Uterus (tissue), 2 donors: ENCODE results near the gene MEPCE.

ENCODE experiments used
- CTCF ChIP-seq, 4 experiments: fragments of 200-600 bp in 2 of 4; fragments of 450-650 bp in 2 of 4; sonication (generic) in 2 of 4; IDR thresholded peaks; one replicate each; pipeline ENCODE4 v1.5.1; 2016 to 2019; ENCODE audit warnings: antibody characterized with exemption in 4 of 4, mild to moderate bottlenecking in 2 of 4, moderate library complexity in 1 of 4
- POLR2A ChIP-seq, 2 donors: fragments of 450-650 bp; IDR thresholded peaks; one replicate each; pipeline ENCODE4 v1.6.1; 2016; ENCODE audit warnings: antibody characterized with exemption in 2 of 2, mild to moderate bottlenecking in 1 of 2, moderate library complexity in 1 of 2

GRCh38 chr7:100435401-100436304 is 6.0 kb downstream of the MEPCE start:
- no peak for TF ChIP-seq CTCF (IDR thresholded peaks at IDR 0.05)
- no peak for TF ChIP-seq POLR2A (IDR thresholded peaks at IDR 0.05)
